GM12801 (cell line): ENCODE measurements around the gene MED13L.

ENCODE experiments used
- CTCF ChIP-seq: IDR thresholded peaks from one replicate; pipeline ENCODE4 v1.5.1; 2011; ENCODE audit warnings: control low read depth; ENCODE audit not compliant: insufficient read length; ENCODE audit errors: extremely low read depth

The MED13L gene

GRCh38 chr12:116137318-116137717 lies 140.2 kb downstream of the MED13L start:
- no peak for TF ChIP-seq CTCF

- TF ChIP-seq CTCF, result no peak
Measured at GRCh38 chr12:116136340-116136739, 141.2 kb downstream of the MED13L start.

GRCh38 chr12:116135209-116135930 lies 142.1 kb downstream of the MED13L start:
- TF ChIP-seq CTCF, result no peak

GRCh38 chr12:116133636-116134214 lies 143.8 kb downstream of the MED13L start:
- no peak for TF ChIP-seq CTCF

- no peak for TF ChIP-seq CTCF
Measured at GRCh38 chr12:116133149-116133548, 144.3 kb downstream of the MED13L start.

- TF ChIP-seq CTCF, result no peak
Measured at GRCh38 chr12:116131176-116131575, 146.3 kb downstream of the MED13L start.

GRCh38 chr12:116130431-116130830 lies 147.1 kb downstream of the MED13L start:
- no peak for TF ChIP-seq CTCF
